DMS114 treated with DMSO at 0.1 percent for 48 hours (cell line): ENCODE data around the gene AKTIP.

Experiments used
- DNase-seq: peaks from one replicate; lab custom pipeline; 2025; ENCODE audit not compliant: unreplicated experiment; lab: John Stamatoyannopoulos, UW

AKTIP gene

DNA sequence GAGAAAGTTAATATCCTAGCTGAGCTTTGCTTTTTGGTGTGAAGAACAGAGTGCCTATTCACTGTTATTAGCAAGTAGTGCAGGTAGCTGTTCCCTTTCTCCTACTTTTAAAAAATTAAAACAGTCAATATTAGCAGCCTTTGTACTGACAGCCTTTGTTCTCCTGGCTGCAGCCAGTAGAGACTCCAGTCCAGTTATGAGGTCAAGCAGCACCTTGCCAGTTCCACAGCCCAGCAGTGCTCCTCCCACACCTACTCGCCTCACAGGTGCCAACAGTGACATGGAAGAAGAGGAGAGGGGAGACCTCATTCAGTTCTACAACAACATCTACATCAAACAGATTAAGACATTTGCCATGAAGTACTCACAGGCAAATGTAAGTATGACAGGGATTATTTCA, 22.6 kb downstream of the AKTIP start:
- DNase-seq = no peak

DNA sequence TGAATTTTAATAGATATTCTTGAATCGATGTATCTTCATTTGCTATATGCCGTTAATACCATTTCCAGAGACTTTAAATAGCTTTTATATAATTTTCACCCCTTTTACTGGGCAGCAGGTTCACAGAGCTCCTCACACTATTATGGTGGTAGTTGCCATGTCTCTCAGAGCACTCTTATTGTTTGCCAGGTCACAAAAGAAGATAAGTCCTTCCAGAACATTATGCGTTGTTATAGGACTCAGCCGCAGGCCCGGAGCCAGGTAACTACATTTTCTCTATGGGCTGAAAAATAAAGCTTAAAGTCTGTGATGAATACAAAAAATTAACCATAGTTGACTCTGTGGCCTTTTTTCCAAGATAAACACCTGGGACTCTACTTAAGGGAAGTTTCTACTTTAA, 24.0 kb downstream of the AKTIP start:
- no peak for DNase-seq

DNA sequence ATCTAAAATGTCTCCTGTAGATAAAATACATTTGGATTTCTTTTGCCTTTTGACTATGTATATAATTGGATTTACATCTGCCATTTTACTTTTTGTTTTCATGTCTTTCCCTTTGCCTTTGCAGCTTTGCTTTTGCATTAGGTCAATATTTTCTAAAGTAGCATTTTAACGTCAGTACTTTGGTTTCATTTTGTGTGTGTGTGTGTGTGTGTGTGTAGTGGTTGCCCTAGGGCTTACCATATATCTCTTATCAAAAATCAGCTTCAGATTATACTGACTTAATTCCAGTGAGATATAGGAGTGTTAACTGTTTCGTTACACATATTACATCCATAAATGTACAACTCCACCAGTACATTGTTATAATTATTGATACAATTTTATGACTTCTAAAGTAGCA, 26.1 kb downstream of the AKTIP start:
- DNase-seq = no peak

DNA sequence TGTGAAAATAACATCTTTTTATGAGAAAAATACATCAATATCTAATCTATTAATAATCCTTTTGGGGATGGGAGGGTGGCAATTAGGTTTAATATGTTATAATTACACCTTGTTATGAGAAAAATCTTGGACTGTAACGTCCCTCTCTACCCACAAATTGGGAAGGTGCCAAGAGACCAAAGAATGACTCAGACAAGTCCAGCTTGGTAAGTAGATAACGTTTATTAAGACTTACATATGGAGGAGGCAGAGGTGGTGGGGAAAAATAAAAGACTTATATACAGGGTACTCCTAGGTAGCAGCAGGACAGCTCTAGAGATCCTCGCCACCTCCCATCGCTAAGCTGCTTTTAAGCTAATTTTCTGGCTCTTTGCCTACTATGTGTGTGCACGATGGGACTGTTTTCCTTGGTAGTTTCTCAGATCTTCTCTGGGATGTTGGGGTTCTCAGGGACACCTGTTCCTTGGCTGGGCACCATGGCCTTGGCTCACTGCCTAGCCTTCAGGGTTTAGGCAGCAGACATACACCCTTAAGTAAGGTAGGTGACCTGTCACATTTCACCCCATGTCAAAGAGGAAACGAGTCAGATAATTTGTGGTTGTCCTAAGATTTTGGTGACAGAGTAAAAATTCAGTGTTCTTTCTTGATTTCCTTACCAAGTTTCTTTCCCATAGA, 37.3 kb downstream of the AKTIP start:
- DNase-seq = no peak

DNA sequence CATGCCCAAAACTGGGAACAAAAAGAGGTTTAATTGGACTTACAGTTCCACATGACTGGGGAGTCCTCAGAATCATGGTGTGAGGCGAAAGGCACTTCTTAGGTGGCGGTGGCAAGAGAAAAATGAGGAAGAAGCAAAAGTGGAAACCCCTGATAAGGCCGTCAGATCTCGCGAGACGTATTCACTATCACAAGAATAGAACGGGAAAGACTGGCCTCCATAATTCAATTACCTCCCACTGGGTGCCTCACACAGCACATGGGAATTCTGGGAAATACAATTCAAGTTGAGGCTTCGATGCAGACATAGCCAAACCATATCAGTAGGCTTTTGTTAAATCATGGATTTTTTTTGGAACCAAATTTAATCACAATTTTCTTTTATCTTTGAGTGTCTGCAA, 44.4 kb downstream of the AKTIP start:
- no peak for DNase-seq

DNA sequence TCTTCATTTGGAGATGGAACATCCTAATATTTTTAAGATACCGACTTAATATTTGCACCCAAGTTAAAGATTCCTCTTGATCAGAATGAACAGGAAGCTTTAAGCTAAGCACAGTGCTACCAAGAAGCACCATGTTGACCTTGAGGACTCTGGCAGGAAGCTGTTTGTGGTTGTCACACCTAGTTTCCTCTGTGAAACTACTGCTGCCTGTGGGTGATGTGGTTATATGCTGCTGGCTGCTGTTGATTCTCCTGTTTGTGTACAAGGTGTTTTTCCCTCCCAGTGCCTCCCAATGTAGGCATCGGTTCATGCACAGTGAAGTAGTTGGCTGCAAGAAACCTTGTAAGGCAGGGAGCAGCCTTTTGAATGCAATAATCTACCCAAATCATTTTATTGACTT, 45.3 kb downstream of the AKTIP start:
- DNase-seq = no peak

DNA sequence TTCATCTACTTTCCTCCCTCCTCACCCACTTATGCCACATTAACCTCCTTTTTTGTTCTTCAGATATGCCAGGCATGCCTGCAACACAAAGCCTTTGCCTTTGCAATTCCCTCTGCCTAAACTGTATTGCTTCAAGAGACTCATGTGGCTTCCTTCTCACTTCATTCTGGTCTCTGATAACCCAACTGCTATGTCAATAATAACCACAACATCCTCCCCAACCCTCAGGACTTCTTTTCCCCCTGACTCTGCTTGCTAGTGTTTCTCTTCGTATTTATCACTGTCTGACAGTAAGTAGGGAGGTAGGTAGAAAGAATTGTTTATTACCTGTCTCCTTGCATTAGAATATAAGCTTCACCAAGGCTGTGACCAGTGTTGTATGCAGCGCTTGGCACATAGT, 46.4 kb downstream of the AKTIP start:
- no peak for DNase-seq

DNA sequence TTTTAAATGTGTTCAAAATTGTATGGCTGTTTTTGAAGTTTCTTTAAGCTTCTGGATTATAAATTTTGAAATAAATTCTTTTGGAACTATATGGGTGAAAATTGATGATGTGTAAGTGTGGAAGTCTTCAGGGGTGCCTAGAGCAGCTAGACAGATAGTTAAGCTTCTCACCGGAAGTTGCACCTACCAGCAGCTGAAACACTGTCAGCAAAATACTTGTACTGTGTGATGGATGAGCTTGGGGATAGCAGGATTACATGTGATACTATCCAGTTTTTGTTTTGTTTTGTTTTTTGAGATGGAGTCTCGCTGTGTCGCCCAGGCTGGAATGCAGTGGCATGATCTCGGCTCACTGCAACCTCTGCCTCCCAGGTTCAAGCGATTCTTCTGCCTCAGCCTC, 49.1 kb downstream of the AKTIP start:
- DNase-seq = no peak

DNA sequence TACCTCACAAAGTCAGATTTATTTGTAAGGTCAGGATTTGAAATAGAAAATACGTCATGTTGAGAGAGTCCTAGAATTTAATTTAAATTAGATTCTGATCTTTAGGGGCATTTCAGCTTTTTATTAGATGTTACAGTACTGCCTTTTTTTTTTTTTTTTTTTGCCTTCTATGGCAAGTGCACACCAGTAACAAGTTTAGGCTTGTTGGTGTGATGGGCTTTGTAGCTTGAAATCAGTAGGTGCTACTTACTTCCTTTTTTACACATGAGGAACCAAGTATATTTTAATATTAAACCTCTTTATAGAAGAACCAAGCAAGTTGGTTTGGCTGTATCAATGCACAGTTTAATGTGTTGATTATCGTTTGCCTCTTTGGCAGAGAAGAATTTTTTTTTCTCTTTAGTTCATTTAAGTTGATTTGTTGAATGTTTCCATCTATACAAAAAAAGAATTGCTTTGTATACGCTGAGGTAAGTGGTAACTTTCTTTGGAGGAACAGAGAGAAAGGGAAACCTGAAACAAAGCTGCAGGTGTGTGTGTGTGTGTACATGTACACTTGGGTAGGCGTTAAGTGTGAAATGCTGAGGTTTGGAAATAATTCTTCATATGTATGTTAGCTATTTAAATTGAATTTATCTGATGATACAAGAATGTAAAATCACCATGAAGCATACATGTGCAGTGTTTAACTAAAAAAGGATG, 53.0 kb downstream of the AKTIP start:
- no peak for DNase-seq

DNA sequence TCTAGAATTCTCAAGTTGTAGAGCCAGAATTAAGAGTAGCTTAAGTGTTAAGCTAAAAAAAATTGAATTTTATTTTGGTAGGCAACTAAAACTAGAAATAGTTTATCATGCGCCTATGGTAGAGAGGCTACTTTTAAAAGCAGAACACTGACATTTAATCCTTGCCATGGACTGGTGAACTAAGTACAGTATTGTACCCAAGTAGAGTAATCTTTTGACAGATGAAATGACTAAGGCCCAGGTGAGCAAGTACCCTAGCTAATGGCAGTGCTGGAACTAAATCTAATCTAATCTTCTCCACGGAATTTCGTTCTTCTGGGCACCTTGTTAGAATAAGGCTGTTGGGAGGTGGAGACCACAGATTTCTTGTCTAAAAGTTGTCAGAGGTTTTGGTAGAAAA, 56.9 kb downstream of the AKTIP start:
- DNase-seq = no peak

DNA sequence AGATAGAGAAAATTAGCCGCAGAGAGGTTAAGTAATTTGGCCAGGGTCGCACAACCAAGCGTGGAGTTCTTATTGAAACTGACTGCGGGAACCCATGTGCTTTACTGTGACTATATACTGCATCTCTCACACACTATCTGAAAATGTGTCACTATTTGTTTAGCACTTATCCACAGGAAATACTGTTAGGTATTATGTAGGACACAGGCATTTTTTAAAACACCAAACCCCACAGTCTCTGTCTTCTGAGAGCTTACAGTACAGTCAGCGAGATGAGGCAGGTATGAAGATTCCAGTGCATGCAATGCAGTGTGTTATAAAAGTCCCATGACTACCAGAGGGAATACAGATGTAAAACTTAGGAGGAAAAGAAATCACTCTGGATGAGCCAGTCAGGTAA, 57.5 kb downstream of the AKTIP start:
- no peak for DNase-seq
